Fibroblast of villous mesenchyme (primary cell): Measurements from ENCODE around the gene RTF2. TPM values are rescaled to one million over a fixed set of nuclear protein-coding genes. Genes with fewer than 3 reads are reported as not detected.
A peak's percentile ranks its signal among the peaks of the same experiment; 100 is the strongest.

Experiments used
- DNase-seq: peaks from one replicate; pipeline ENCODE4 v3.0.0-alpha.2; 2010; ENCODE audit warnings: low read depth
- H3K4me3 ChIP-seq: 2 replicates; pipeline ENCODE4 v1.5.1; 2011; ENCODE audit warnings: low read depth, mild to moderate bottlenecking, low read length
- CTCF ChIP-seq: IDR thresholded peaks from 2 replicates; pipeline ENCODE4 v1.5.1; 2012; ENCODE audit warnings: low read depth, mild to moderate bottlenecking, low read length; ENCODE audit not compliant: insufficient read depth
- total RNA-seq: library from RNA; depleted of rRNA; stranded (reverse); fragments of >200 nt; gene quantifications from 2 replicates; pipeline ENCODE4 v1.2.3, GENCODE V29; 2012

The RTF2 gene
- total RNA-seq, 1 donor: 80.3 TPM

DNA sequence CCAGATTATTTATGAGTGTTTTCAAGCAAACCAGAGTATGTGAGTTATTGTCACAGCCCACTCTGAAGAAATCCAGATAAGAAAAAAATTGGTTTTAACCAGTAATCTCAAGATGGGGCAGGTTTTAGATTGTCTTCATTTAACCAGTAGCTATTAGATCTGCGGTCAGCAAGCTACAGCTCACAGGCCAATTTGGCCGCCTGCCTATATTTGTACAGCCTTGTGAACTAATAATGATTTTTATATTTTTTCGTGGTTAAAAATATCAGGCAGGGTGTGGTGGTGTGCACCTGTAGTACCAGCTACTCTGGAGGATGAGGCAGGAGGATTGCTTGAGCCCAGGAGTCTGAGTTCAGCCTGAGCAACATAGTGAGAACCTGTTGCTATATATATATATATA, 69.6 kb downstream of the RTF2 start:
- no peak for TF ChIP-seq CTCF
- H3K4me3 ChIP-seq: no peak overlapping the region
- no peak for DNase-seq

GRCh38 chr20:56540415-56540814, 72.0 kb downstream of the RTF2 start:
- no peak for DNase-seq
- TF ChIP-seq CTCF: no peak

GRCh38 chr20:56542489-56543030, 74.1 kb downstream of the RTF2 start:
- DNase-seq: no peak
- no peak overlapping the region for H3K4me3 ChIP-seq
- no peak for TF ChIP-seq CTCF

More at GRCh38 chr20:56540415-56540814, 72.0 kb downstream of the RTF2 start:
- no peak overlapping the region for H3K4me3 ChIP-seq

DNA sequence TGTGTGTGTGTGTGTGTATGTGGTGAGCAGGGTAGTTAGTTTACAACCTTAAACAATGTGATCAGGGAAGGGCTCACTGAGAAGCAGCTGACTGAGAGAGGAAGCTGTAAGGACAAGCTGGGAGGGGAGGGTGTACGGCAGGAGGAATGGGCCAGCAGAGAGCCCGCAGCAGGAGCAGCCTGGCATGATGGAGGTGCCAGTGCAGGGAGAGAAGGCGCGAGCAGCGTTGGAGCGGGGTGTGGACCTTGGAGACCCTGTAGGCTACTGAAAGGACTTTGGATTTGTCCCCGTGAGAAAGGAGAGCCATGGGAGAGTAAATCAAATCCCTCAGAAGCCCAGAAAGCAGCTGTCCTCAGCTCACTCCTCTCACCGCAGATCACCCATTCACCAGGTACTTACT, 83.1 kb downstream of the RTF2 start:
- no peak for TF ChIP-seq CTCF
- H3K4me3 ChIP-seq: no peak overlapping the region

DNA sequence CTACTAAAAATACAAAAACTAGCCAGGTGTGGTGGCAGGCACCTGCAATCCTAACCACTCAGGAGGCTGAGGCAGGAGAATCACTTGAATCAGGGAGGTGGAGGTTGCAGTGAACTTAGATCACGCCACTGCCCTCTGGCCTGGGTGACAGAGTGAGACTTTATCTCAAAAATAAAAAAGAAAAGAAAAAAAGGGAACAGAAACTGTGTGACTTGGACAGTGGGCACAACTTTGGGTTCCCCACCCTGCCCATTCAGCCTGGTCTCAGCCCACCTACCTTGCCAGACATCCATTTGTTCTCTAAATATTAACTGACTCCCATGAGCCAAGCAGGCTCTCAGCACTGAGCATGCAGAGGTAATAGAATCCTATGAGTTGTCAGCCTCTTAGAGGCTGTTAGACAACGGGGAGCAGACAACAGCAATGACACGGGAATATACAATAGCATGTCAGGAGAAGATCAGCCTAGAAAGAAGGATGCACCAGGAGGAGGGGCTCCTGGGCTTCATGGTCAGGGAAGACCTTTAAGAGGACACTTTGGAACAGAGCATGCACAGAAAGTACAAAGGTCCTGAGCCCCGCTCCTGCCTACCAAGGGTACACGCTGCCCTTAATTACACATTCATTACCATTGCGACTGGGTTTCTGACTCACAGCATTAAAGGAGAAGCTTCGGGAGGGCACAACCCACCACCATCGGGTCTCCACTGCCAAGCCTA, 84.6 kb downstream of the RTF2 start:
- DNase-seq: no peak
- H3K4me3 ChIP-seq: no peak overlapping the region
- no peak for TF ChIP-seq CTCF

More for the DNA sequence above, 83.1 kb downstream of the RTF2 start:
- no peak for DNase-seq

DNA sequence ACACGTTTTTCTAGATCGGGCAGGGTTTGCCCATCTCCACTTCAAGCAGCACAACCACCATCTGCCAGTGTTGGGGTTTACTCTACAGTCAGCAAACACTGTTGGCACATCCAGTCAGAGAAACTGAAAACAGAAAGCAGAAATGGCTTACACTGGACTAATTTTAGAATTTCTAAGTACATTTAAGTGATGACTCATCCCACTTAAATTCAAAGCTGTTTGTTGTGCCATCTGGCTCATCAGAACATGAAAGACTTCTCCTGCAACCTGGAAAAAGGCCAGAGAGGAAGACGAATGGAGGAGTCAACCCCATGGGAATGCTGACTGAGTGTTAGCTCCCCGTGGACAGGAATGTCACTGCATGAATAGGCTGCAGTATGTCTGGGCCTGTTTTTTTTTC, 86.4 kb downstream of the RTF2 start:
- peak; percentile 97 for DNase-seq
- no peak overlapping the region for H3K4me3 ChIP-seq
- TF ChIP-seq CTCF: peak; percentile 23
